22Rv1 (cell line): ENCODE results near the gene CACNA1C.

ENCODE experiments used
- CTCF ChIP-seq: fragments of 450-650 bp; IDR thresholded peaks from 2 replicates; pipeline ENCODE4 v1.5.1; 2017; ENCODE audit warnings: mild to moderate bottlenecking
- ZFX ChIP-seq: fragments of 450-650 bp; IDR thresholded peaks from 2 replicates; pipeline ENCODE4 v1.6.1; 2017; ENCODE audit warnings: antibody characterized with exemption, borderline replicate concordance

GRCh38 chr12:2166696-2167095 is 113.9 kb downstream of the CACNA1C start:
- TF ChIP-seq CTCF (no peak), ZFX (no peak)
